Spleen (tissue), 11 donors: ENCODE results near the gene BARHL1. TPM values are rescaled to one million over a fixed set of nuclear protein-coding genes. Genes with fewer than 3 reads are reported as not detected.

ENCODE experiments used
- DNase-seq: peaks from one replicate; pipeline ENCODE4 v3.0.0-alpha.2; 2020
- H3K27ac ChIP-seq, 8 donors: fragments of 200-600 bp; sonication (generic) in 7 of 8; 1 replicate in 4 of 8; 2 replicates in 4 of 8; pipeline versions ENCODE4 v1.5.0 to v1.8.0; 2016 to 2021; ENCODE audit warnings: inconsistent platforms in 4 of 8, mild to moderate bottlenecking in 4 of 8, moderate library complexity in 1 of 8
- H3K27me3 ChIP-seq, 7 donors: fragments of 200-600 bp; sonication (generic) in 6 of 7; replicated peaks in 1 of 7; 1 replicate in 4 of 7; 2 replicates in 3 of 7; pipeline versions ENCODE4 v1.5.0 to v1.8.0; 2016 to 2021; ENCODE audit warnings: inconsistent platforms in 3 of 7, mild to moderate bottlenecking in 1 of 7
- H3K36me3 ChIP-seq, 6 donors: fragments of 200-600 bp; sonication (generic) in 5 of 6; 1 replicate in 4 of 6; 2 replicates in 2 of 6; pipeline versions ENCODE4 v1.5.0 to v1.8.0; 2016 to 2021; ENCODE audit warnings: inconsistent platforms in 2 of 6
- H3K4me1 ChIP-seq, 6 donors: fragments of 200-600 bp; sonication (generic) in 5 of 6; 1 replicate in 3 of 6; 2 replicates in 3 of 6; pipeline versions ENCODE4 v1.5.0 to v1.8.0; 2016 to 2021; ENCODE audit warnings: inconsistent platforms in 3 of 6
- H3K4me3 ChIP-seq, 8 donors: fragments of 200-600 bp; sonication (generic) in 7 of 8; 1 replicate in 4 of 8; 2 replicates in 4 of 8; pipeline versions ENCODE4 v1.5.0 to v1.8.0; 2016 to 2021; ENCODE audit warnings: inconsistent platforms in 4 of 8, mild to moderate bottlenecking in 4 of 8, moderate library complexity in 2 of 8
- H3K9me3 ChIP-seq, 8 donors: fragments of 200-600 bp; sonication (generic) in 7 of 8; 1 replicate in 4 of 8; 2 replicates in 4 of 8; pipeline versions ENCODE4 v1.5.0 to v1.8.0; 2016 to 2021; ENCODE audit warnings: inconsistent platforms in 4 of 8
- POLR2A ChIP-seq, 3 donors: fragments of 450-650 bp; IDR thresholded peaks; one replicate each; pipeline ENCODE4 v1.5.1; 2017; ENCODE audit warnings: antibody characterized with exemption in 3 of 3, mild to moderate bottlenecking in 1 of 3
- POLR2AphosphoS5 ChIP-seq, 3 donors: sonication (generic); formaldehyde crosslinking; IDR thresholded peaks; one replicate each; pipeline ENCODE4 v1.5.1; 2017; ENCODE audit warnings: antibody characterized with exemption in 3 of 3
- WGBS, 5 donors: extraction: QIAGEN DNeasy Blood & Tissue Kit in 3 of 5; methylation state at CpG; one replicate each; pipeline versions ENCODE4 v1.1.5 to v1.1.7; 2013 to 2018; 5-methylcytosine and 5-hydroxymethylcytosine counted together
- intact Hi-C: fragments of 100-400 bp; cut with DNase I; formaldehyde crosslinking; loops from one replicate; pipeline ENCODE4 v1.15.0; 2023; ENCODE audit warnings: low total_unique reads
- polyA plus RNA-seq, 3 donors: library from polyadenylated mRNA; stranded (reverse); fragments of 200-250 nt; gene quantifications; one replicate each; pipeline ENCODE4 v1.2.1, GENCODE V29; 2013
- total RNA-seq, 7 donors: library from RNA; depleted of rRNA in 3 of 7; stranded (reverse); fragments of >200 nt in 3 of 7; fragmentation: NEBNext Ultra II Directional in 4 of 7; extraction: Animal tissue kit (Norgen Biotek cat#: 25700) in 4 of 7; gene quantifications; one replicate each; pipeline versions ENCODE4 v1.1.0 to v1.2.1, GENCODE V29; 2016 to 2021
- TF ChIP-seq, protein P1 (sequence below), 11 experiments: fragments of 200-600 bp in 7 of 11; fragments of 450-650 bp in 4 of 11; sonication (generic) in 4 of 11; IDR thresholded peaks in 8 of 11; conservative IDR thresholded peaks in 3 of 11; 1 replicate in 7 of 11; 2 replicates in 4 of 11; pipeline versions ENCODE4 v1.4.0 to v1.8.0; 2016 to 2021; ENCODE audit warnings: antibody characterized with exemption in 11 of 11, inconsistent platforms in 4 of 11, mild to moderate bottlenecking in 1 of 11
- donor health status: healthy with polysubstance abuse.
- donor health status: DM: no; HTN: no; CAD: no; lungs with moderate emphysema.
- donor health status: DM: no; HTN: no; CAD: no.
- donor health status: Bipolar disorder and iron deficiency.
- donor health status: healthy.
- donor health status: DM: no; HTN: no; CAD: no.
- donor health status: DM: yes; HTN: yes; CAD: no.

BARHL1 gene
- total and polyA plus RNA-seq, 10 donors, result not detected

DNA sequence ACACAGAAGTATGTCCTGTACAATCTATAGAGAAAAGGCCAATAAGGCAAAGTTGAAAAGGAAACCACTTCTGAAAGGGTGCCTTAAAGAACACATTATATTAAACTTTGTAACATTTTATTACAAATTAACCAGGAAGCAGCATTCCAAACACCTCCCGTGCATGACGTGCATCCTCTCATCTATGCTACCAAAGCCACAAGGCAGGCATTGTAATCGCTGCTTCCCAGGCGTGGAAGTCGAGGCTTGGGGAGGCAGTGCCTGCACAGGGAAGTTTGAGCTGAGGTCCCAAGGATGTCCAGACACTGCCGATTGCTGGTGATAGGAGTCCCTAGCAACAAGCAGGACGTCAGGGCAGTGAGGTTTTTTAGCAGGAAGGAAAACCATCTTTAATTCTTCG lies 44.3 kb upstream of the BARHL1 start:
- no peaks in the 10 kb centered on the region for H3K4me1 ChIP-seq
- no peak overlapping the region for H3K4me3 ChIP-seq
- intact Hi-C loops, result no loop called here
- H3K27me3 ChIP-seq, result peaks cover 0 to 5% (median 0%) of the 10 kb centered on the region in 7 donors
- DNase-seq, result no peak
- no peaks in the 10 kb centered on the region for H3K36me3 ChIP-seq
- 69 to 76% (median 72%) methylated on average over 8 of the region's 8 CpGs for WGBS, 5 donors
- TF ChIP-seq POLR2AphosphoS5 (IDR thresholded peaks at IDR 0.05), result no peak
- H3K27ac ChIP-seq, result no peak overlapping the region
- peaks cover 0 to 16% (median 12%) of the 10 kb centered on the region in 8 donors for H3K9me3 ChIP-seq

DNA sequence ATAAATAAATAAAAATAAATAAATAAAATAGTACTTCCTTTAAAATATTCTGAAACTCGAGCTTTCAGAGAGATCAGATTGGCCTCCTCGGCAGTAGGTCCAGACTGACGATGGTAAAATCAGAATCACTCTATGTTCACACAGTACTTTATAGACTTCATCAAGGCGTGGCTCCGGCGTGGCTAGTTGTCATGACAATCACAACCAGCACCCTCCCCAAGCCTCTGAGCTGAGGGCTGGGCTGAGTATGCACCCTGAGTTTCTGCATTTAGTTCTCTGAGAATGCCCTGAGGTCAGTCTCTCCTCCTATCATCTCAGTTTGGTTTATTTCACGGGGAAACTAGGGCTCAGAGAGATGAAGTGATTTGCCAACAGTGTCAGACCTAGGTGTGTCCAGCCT lies 43.3 kb upstream of the BARHL1 start:
- Histone ChIP-seq H3K9me3 (peaks cover 0 to 15% (median 12%) of the 10 kb centered on the region in 8 donors), H3K27ac (no peak overlapping the region), H3K4me3 (no peak overlapping the region), H3K36me3 (no peaks in the 10 kb centered on the region), H3K27me3 (peaks cover 0 to 4% (median 0%) of the 10 kb centered on the region in 7 donors), H3K4me1 (no peaks in the 10 kb centered on the region)
- TF ChIP-seq POLR2AphosphoS5 (IDR thresholded peaks at IDR 0.05), result no peak
- TF ChIP-seq POLR2A (IDR thresholded peaks at IDR 0.05), result no peak
- TF ChIP-seq, protein P1, sequence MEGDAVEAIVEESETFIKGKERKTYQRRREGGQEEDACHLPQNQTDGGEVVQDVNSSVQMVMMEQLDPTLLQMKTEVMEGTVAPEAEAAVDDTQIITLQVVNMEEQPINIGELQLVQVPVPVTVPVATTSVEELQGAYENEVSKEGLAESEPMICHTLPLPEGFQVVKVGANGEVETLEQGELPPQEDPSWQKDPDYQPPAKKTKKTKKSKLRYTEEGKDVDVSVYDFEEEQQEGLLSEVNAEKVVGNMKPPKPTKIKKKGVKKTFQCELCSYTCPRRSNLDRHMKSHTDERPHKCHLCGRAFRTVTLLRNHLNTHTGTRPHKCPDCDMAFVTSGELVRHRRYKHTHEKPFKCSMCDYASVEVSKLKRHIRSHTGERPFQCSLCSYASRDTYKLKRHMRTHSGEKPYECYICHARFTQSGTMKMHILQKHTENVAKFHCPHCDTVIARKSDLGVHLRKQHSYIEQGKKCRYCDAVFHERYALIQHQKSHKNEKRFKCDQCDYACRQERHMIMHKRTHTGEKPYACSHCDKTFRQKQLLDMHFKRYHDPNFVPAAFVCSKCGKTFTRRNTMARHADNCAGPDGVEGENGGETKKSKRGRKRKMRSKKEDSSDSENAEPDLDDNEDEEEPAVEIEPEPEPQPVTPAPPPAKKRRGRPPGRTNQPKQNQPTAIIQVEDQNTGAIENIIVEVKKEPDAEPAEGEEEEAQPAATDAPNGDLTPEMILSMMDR (IDR thresholded peaks at IDR 0.05 in 8 of 11, conservative IDR thresholded peaks at IDR 0.05 in 3 of 11), result no peak
- intact Hi-C loops, result no loop called here
- WGBS, 5 donors, result 80 to 87% (median 84%) methylated on average over 7 of the region's 7 CpGs
- DNase-seq, result no peak

DNA sequence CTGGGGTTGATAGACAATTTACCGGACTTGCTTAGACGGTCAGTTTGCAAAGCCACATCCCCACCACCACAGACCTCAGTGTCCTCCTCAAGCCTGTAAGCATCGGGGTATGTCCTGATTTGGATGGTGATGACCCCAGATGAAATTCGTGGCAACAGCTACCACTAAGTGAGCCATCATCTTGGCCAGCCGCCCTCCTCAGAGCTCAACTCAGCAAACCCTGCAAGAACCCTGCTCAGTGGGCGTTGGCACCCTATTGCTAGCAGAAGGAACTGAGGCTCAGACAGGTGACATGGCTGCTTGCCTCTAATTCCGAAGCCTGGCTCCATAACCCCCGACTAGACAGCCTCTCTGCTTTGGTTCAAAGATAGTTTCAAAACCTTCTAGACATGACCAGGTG lies 41.4 kb upstream of the BARHL1 start:
- WGBS, 5 donors, result 84 to 96% (median 89%) methylated on average over 5 to 8 of the region's 8 CpGs
- H3K36me3 ChIP-seq, result no peaks in the 10 kb centered on the region
- no peaks in the 10 kb centered on the region for H3K9me3 ChIP-seq
- TF ChIP-seq POLR2AphosphoS5 (IDR thresholded peaks at IDR 0.05) (no peak), POLR2A (IDR thresholded peaks at IDR 0.05) (no peak)
- TF ChIP-seq, protein P1 (IDR thresholded peaks at IDR 0.05 in 8 of 11, conservative IDR thresholded peaks at IDR 0.05 in 3 of 11), result no peak
- H3K27ac ChIP-seq, result no peak overlapping the region
- H3K4me1 ChIP-seq, result peaks cover 0 to 4% (median 2%) of the 10 kb centered on the region in 6 donors
- no peak for DNase-seq
- no peak overlapping the region for H3K4me3 ChIP-seq
- peaks cover 0 to 20% (median 4%) of the 10 kb centered on the region in 7 donors for H3K27me3 ChIP-seq
- intact Hi-C loops, result no loop called here

DNA sequence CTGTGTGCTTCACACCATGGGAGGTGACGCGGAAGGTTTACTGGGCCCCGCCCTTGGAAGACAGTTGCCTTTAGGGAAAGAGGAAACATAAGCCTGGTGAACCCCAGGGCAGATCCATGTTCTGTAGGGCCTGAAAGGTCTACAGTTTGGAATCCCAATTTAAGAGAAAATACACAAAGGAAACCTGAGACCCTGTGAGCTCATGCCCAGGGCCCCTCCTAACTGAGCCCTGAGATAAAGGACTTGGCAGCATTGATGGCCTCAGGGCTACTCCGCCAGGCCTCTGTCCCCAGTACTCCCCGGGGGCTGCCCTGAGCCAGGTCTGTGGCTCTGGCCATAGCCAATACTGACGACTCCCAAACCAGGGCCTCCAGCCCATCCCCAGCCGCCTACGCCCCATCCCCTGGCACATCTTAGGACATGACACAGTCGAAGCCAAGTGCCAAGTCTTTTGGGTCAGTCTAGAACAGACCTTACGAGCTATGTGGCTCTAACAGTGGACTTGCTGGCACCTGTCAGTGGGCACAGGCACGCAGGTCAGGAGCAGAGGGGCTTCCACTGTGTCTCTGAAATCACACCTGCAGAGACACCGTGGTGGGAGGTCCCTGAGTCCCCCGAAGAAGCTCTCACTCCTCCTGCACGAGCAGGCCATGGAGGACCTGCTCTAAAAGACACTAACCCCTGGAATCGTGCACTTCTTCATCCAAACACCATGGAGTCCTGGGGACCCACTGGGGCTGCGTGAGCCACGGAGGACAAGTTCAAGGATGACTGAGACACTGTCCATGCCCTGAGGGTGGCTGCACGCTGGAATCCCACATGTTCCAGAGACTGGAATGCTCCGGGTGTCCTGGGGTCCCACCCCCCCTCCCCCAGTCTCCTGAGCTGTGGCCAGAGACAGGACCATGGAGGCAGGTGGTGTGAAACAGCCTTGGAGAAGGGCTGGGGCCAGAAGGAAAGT lies 40.3 kb upstream of the BARHL1 start:
- H3K36me3 ChIP-seq, result no peaks in the 10 kb centered on the region
- intact Hi-C loops, result no loop called here
- no peak for DNase-seq

More for the DNA sequence above, 40.3 kb upstream of the BARHL1 start:
- WGBS, 5 donors, result 88 to 93% (median 89%) methylated on average over 9 to 19 of the region's 19 CpGs
- Histone ChIP-seq H3K27me3 (peaks cover 0 to 31% (median 4%) of the 10 kb centered on the region in 7 donors), H3K27ac (no peak overlapping the region), H3K4me1 (peaks cover 0 to 15% (median 12%) of the 10 kb centered on the region in 6 donors), H3K4me3 (no peak overlapping the region), H3K9me3 (no peaks in the 10 kb centered on the region)
- TF ChIP-seq POLR2AphosphoS5 (IDR thresholded peaks at IDR 0.05) (no peak), POLR2A (IDR thresholded peaks at IDR 0.05) (no peak)
- TF ChIP-seq, protein P1 (IDR thresholded peaks at IDR 0.05 in 8 of 11, conservative IDR thresholded peaks at IDR 0.05 in 3 of 11), result no peak
